SW480 (cell line): ENCODE measurements around the gene ULK1.

Experiments used
- DNase-seq: peaks from one replicate; pipeline ENCODE4 v3.0.0-alpha.2; 2016; ENCODE audit warnings: low spot score

Gene ULK1

DNA sequence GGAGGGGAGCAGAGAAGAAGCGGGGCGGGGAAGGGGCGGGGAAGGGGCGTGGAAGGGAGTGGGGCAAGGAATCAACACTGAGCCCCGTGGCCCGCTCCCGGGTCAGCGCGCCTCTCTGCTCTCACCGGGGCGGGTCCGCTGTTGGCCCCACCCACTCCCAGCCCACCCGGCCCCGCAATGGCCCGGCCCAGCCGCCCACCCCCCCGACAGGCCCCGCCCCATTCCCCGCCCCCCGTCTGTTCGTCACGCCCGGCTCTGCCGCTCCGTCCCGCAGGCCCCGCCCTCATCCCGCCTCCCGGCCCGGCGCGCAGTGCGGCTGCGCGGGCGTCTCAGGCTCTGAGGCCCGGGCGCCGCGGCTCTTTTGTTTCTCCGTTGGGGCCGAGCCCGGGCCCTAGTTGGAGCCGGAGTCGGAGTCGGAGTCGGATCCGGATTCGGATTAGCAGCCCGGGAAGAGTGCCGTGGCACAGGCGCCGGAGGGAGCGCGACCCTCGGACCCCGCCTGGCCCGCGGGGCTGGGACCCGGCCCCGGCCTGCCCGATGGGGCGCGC lies at the start of gene ULK1:
Gene ULK1, plus strand, starts transcription at position 310 of the 548 bp plus-strand sequence. CDS start 380 bp downstream, outside the sequence.
- peak; percentile 76 for DNase-seq

DNA sequence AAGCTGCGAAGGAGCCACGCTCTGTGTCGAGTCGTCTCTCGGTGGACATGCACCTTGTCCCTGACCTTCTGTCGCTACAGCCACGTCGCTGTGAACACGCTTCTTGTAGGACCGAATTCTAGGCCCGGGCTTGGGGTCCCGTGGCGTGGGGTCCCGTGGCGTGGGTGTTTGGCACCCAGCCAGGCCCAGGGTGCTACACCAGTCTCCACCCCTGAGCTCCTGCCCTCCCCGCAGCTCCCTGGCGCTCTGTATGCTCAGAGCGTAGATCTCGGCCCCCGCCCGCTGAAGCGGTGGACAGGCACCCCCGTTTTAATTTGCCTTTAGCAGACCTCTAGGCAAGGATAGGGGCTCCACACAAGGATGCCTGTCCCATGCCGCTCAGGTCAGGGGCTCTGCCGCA lies 49.8 kb upstream of the ULK1 start:
- DNase-seq: no peak

DNA sequence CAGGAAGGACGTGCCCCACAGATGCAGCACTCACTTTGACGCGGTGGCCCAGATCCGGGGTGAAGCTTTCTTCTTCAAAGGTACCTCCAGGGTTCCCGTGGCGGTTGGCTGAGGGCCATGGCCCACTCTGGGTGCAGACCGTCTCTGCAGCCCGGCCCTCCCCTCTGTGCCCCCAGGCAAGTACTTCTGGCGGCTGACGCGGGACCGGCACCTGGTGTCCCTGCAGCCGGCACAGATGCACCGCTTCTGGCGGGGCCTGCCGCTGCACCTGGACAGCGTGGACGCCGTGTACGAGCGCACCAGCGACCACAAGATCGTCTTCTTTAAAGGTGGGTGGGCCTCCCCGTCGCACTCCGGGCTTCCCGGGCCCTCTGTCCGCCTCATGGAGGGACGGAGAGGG lies 49.3 kb upstream of the ULK1 start:
- no peak for DNase-seq

DNA sequence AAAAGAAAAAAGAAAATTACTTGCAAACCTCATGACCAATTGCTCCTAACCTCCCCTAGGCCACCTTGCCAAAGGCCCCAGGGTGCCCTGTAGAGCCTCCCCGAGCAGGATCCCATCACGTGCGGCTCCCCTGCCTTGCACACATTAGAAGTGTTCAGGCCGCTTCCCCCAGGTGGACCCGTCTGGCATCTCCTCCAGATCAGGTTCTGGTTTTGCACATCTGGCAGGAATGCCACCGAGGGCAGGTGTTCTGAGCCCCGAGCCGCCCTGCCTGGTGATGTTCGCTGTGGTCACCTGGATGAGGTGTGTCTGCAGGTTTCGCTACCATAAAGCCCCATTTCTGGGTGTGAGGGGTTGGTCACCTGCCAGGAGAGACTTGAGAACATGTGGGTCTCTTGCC lies 47.0 kb upstream of the ULK1 start:
- no peak for DNase-seq

DNA sequence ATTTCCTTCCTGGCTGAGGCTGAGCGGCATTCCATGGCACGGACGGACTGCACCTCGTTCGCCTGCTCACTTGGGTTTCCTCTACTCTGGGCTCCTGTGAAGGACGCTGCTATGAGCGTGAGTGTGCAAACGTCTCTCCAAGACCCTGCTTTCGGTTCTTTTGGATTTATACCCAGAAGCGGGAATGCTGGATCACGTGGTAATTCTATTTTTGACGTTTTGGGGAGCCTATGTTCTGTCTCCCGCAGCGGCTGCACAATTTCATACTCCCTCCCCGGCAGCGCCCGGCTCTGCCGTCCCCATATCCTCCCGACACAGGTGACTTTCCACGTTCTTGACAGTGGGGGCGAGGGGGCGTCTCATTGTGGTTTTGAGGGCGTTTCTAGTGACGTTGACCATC lies 45.7 kb upstream of the ULK1 start:
- DNase-seq: no peak

DNA sequence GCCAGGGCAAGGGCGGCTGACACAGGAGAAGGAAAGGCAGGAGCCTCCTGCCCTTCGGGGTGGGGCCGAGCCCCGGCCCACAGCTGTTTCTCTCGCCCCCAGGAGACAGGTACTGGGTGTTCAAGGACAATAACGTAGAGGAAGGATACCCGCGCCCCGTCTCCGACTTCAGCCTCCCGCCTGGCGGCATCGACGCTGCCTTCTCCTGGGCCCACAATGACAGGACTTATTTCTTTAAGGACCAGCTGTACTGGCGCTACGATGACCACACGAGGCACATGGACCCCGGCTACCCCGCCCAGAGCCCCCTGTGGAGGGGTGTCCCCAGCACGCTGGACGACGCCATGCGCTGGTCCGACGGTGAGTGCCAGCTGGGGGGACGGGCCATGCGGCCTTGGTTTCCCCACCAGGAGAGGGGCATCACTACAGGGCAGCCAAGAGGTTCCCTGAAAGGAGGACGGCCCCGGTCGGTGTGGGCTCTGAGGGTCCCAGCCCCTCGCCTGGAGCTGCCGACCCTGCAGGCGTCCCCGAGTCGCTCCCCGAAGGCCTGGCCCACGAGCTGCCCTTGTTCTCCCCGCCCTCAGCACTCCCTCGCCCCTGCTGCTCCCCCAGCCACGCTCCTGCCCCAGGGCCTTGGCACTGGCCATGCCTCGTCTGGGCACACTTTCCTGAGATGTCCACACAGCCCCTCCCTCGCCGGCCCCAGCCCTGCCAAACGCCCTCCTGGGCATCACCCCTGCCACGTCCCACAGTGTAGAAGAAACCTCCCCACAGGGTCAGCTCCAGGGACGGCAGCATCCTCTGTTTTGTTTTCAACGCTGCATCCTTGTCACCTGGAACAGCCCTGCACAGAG lies 44.5 kb upstream of the ULK1 start:
- DNase-seq: no peak

DNA sequence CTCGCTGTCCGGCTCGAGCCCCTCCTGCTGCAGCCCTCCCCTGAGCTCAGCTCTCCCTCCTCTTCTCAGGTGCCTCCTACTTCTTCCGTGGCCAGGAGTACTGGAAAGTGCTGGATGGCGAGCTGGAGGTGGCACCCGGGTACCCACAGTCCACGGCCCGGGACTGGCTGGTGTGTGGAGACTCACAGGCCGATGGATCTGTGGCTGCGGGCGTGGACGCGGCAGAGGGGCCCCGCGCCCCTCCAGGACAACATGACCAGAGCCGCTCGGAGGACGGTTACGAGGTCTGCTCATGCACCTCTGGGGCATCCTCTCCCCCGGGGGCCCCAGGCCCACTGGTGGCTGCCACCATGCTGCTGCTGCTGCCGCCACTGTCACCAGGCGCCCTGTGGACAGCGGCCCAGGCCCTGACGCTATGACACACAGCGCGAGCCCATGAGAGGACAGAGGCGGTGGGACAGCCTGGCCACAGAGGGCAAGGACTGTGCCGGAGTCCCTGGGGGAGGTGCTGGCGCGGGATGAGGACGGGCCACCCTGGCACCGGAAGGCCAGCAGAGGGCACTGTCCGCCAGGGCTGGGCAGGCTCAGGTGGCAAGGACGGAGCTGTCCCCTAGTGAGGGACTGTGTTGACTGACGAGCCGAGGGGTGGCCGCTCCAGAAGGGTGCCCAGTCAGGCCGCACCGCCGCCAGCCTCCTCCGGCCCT lies 43.4 kb upstream of the ULK1 start:
- DNase-seq: no peak

DNA sequence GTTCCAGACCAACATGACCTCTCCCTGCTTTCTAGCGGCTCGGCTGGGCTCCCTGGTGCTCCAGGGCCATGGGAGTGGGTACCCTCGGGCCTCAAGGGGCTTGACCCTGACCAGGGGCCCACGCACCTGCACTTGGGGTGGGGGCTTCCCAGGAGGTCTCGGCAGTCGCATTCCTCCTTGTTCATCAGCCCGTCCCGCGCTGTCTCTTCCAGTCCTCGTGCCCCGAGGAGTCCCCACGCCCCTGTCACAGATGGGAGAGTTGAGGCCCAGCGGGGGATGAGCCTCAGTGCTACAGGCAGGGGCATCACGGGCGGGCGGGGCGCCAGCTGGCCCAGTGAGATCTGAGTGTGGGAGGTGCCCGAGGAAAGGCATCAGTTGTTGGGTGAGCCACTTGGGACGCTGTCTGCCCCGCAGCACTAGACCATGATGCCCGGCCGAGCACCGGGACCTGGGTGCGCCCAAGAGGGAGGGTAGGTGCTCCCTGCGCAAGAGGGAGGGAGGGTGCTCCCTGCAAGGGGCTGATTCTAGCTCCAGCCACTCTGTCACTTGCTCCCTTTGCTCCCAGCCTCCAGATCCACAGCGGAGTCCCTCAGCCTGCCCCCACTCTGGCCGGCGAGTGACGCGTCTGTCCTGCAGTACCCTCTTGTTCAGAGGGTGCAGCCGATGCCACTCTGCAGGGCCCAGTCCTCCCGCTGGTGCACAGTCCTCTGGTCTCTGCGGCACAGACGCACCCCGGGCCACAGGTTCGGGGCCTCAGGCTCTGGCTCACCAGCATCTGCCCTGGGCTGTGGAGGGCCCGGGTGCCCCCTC lies 42.5 kb upstream of the ULK1 start:
- DNase-seq: no peak

DNA sequence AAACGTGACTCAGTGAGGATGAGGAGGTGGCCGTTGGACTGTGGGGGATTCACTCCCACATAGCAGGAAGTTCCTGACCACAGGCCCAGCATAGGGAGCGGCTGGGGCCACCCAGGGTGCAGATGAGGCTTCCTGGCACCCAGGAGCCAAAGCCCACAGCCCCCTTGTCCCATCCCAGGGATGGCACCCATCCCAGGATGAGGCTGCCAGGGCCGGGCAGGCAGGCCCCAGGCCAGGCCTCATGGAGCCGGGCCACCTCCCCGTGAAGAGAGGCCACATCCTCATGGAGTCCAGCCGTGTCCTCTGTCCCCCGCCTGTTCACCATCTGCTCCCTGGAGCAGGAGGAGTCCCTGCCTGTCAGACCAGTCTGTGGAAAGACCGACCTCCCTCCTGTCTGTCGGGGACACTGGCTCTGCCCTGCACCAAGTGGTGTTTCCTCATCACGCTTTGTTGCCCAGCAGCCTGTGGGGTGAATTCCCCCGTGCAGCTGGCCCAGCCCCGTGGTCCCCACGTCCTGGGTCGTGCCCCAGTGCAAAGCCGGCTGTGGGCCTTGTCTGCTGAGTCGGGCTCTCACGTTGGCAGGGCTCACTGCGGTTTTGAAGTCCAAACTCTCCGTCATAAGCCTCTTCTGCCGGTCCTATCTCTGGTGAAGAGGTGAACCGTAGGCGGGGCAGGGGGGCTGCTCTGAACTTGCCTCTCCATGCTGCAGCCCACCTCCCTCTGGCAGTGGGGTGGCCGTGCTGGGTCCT lies 41.7 kb upstream of the ULK1 start:
- DNase-seq: no peak

DNA sequence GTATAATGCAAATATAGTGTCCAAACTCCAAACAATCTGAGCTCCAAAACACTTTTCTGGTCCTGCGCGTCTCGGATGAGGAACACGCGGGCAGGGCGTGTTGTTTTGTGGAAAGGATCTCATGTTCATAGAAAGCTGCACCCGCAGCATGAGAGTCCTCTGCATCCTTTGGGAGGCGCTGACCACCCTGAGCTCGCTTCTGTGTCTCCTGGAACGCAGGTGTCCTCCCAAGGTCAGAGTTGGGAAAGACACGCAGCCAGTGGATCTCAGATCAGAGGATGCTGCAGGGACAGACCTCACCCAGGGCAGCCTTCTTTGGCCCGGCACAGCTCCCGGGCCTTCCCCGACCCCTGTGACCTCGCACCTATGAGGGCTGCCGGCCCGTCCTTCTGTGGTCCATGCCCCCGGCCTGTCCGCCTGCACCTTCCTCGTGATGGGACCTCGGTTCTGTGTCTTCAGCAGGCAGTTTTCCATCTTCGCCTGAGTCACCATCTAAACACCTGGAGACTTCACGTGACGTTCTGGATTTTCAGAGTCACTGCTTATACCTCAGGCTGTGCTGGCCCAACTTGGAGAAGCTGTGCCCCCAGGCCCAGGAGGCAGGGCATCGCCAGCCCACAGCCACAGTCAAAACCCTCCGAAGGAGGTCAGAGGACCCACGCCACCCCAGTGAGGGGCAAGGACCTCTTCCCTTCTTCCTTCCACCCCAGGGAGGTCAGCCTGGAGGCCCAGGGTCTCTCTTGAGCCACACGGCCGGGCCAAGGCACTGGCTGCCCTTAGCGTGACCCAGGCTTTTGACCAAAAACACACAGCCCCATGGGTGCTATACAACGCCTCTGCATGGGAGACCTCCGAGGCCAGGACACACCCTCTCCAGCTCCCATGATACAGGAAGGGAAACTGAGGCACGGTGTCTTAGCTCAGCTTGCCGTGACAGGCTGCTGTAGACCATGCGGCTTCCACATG lies 40.3 kb upstream of the ULK1 start:
- no peak for DNase-seq

DNA sequence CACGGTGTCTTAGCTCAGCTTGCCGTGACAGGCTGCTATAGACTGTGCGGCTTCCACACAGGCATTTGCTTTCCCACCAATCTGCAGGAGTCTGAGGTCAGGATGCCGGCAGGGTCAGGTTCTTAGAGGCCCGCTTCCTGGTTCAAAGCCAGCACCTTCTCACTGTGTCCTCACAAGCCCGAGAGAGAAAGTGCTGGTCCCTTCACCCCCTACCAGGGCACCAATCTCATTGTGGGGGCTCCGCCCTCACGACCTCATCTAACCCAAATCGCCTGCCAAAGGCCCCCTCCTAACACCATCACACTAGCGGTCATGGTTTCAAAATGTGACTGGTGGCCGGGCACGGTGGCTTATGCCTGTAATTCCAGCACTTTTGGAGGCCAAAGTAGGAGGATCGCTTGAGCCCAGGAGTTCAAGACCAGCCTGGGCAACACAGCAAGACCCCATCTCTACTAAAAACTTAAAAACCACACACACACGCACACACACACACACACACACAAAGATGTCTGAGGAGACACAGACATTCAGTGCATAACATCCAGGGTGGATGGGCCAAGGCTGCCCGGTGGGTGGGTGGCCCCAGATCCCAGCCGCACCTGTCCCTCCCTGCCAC lies 39.5 kb upstream of the ULK1 start:
- DNase-seq: no peak

DNA sequence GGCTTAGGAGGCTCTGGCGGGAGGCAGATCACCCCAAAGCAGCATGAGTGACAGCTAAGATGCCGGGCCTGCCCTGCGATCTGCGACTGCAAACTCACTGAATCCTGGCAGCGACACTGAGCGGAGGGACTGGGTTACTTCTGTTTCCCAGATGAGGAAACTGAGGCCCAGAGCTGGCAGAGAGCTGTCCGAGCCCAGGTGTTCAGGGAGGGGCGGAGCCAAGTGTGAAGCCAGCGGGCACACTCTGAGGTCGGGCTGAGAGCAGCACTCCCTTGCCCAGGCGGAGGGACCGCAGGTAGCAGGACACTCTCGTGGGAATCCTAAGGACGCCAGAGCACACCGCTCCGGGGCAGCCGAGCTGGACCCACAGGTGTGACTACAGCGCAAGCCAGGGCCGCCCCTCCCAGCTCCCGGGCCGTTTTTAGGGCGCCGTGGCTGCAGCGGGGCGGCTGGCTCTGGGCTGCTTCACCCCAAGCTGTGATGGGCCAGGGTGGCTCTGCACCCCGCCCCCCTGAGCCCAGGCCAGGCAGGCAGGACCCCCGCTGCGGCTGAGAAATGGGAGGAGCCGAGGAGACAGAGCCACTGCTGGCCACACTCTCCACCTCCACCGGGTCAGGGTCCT lies 38.8 kb upstream of the ULK1 start:
- no peak for DNase-seq

DNA sequence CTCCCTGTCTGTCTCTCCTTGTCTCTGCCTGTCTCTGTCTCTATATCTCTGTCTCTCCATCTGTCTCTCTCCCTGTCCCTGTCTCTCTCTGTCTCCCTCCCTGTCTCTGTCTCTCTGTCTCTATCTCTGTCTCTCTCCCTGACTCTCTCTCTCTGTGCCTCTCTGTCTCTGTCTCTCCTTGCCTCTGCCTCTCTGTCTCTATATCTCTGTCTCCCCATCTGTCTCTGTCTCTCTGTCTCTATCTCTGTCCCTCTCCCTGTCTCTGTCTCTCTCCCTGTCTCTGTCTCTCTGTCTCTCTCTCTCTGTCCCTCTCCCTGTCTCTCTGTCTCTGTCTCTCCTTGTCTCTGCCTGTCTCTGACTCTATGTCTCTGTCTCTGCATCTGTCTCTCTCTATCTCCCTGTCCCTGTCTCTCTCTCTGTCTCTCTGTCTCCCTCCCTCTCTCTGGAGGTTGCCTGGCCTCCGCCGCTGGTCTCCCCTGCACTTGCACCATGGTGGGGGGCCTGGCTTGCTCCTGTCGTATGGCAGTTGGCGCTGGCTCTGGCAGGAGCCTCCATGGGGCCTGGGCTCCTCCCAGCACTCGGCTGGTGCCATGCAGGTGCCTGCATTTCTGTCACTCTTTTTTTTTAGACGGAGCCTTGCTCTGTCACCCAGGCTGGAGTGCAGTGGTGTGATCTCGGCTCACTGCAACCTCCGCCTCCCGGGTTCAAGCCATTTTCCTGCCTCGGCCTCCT lies 37.9 kb upstream of the ULK1 start:
- DNase-seq: no peak

DNA sequence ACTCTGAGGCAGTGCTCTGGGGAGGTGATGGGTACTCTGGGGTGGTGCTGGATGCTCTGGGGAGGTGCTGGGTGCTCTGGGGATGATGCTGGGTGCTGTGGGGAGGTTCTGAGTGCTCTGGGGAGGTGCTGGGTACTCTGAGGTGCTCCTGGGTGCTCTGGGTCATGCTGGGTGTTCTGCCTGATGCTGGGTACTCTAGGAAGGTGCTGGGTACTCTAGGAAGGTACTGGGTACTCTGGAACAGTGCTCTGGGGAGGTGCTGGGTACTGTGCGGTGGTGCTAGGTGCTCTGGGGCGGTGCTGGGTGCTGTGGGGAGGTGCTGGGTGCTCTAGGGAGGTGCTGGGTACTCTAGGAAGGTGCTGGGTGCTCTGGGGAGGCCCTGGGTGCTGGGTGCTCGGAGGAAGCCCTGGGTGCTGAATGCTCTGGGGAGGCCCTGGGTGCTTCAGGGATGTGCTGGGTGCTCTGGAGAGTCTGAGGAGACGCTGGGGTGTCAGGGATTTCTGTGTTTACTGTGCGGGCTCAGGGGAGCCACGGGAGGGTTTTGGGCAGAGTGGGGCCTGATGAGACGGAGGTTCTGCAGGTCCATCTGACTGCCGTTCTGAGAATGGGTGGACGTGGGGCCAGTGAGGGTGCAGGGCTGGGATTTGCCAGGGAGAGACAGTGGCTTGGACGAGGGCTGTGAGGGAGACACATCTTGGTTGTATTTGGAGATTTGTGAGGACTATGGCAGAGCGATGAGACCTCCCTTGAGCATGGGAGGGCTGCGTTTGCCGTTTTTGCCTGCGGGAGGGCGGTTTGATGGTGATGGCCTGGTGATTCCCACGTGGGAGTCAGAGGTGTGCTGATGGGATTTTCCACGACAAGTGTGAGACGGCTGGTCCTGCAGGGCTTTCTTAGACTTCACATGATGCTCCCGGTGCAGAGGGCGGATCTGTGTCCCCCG lies 36.2 kb upstream of the ULK1 start:
- DNase-seq: no peak

DNA sequence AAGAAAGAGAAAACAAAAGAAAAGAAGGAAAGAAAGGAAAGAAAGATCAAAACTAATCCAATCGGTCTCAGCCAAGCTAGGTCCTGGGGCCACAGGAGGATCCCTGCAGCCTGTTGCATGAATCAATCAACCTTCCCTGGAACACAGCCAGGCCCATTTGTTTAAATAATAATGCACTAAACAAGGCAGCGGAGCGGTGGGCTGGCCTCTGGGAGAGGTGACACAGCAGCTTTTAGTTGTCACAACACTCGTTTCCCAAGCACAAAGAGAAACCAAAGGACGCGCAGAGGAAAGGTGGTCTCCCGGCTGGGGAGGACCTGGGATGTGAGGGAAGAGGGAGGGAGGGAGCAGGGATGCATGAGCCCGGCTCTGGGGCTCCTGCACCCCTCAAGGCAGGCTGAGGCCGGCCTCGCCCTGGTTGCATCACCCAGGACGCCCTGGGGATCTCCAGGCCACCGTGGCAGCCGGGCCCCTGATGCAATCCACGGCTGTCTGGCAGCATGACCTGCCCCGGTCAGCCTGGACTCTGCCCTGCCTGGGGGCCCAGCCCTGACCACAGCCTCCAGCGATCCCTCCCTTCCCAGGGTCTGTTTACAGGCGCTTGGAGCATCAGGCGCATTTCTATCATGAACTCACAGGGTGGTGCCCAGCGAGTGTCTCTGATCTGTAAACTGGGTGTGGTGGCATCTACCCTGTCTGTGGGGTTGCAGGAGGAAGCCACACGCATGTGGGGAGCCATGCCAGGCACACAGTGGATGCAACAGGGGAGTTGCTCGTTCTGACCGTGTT lies 33.8 kb upstream of the ULK1 start:
- DNase-seq: peak; percentile 97

DNA sequence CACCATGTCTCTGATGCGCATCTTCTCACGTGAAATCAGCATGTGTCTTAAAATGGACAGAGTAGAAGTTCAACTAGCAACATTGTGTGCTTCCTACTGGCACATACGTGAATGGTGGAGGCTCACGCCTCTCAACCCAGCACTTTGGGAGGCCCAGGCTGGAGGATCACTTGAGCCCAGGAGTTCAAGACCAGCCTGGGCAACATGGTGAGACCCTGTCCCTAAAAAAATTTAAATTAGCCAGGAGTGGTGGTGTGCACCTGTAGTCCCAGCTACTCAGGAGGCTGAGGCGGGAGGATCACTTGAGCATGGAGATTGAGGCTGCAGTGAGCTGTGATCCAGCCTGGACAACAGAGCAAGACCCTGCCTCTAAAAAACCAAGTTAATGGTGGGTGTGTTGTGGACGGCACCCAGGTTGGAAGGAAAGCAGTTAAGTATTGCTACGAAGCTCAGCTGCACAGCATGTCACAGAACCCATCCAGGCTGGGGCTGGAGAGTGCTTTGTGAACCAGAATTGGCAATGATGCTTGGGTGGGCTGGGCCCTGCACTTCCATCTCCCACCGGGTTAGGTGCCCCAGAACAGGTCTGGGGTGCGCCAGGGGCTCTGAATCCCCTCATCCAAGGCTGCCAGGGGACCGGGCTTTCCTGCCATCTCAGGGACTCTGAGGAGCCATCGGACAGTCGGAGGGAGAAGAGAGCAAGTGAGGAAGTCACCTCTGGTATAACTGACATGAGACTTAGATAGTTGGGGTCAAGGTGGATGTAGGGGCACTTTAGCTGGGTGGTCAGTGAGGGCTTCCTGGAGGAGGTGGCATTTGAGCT lies 33.0 kb upstream of the ULK1 start:
- DNase-seq: no peak
